SK-N-SH treated with all-trans-retinoic acid at 6 μM for 48 hours (cell line): ENCODE measurements around the gene TMEM163.

Experiments used
- CSDC2 ChIP-seq: fragments of 250-450 bp; sonication (Bioruptor Pico); IDR thresholded peaks from 2 replicates; pipeline ENCODE4 v1.5.0; 2020; ENCODE audit warnings: mild to moderate bottlenecking, moderate library complexity
- OSR1 ChIP-seq: fragments of 250-450 bp; sonication (Bioruptor Pico); IDR thresholded peaks from 2 replicates; pipeline ENCODE4 v1.8.0; 2022; ENCODE audit warnings: moderate library complexity, mild to moderate bottlenecking, inconsistent platforms
- PPARA ChIP-seq: fragments of 250-450 bp; sonication (Bioruptor Pico); IDR thresholded peaks from 2 replicates; pipeline ENCODE4 v1.5.0; 2020; ENCODE audit warnings: mild to moderate bottlenecking, borderline replicate concordance
- RARB ChIP-seq: fragments of 250-450 bp; sonication (Bioruptor Pico); IDR thresholded peaks from 2 replicates; pipeline ENCODE4 v1.8.0; 2021; ENCODE audit warnings: mild to moderate bottlenecking, moderate library complexity
- ZC3H10 ChIP-seq: fragments of 250-450 bp; sonication (Bioruptor Pico); IDR thresholded peaks from 2 replicates; pipeline ENCODE4 v1.5.1; 2021; ENCODE audit warnings: mild to moderate bottlenecking, moderate library complexity

DNA sequence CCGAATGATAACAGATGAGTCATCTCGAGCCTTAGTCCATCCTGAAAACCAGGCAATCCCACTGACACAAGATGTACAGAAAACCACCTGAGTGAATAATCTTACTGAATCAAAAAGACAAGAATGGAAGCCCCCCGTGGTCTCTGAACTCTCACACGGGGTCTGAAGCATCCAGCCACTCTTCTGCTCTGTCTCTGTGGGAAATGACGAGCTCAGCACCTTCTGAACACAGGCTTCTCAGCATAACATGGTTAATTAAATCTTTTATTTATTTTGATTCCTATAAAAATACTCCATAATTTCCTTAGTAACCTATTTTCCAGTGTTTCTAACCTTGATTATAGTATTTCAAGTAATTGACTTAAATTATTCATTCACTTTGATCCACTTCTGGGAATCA lies 203.7 kb downstream of the TMEM163 start:
- TF ChIP-seq CSDC2 (CRISPR knock-in tag), result no peak
- TF ChIP-seq ZC3H10 (CRISPR knock-in tag), result no peak
- TF ChIP-seq OSR1 (CRISPR knock-in tag), result no peak
- no peak for TF ChIP-seq PPARA (CRISPR knock-in tag)
- no peak for TF ChIP-seq RARB (CRISPR knock-in tag)
